Testis (tissue), 2 donors: ENCODE measurements around the gene ACTR1A.

ENCODE experiments used
- CTCF ChIP-seq, 3 experiments: fragments of 450-650 bp in 2 of 3; fragments of 200-600 bp in 1 of 3; sonication (generic) in 1 of 3; IDR thresholded peaks; one replicate each; pipeline ENCODE4 v1.5.1; 2016 to 2019; ENCODE audit warnings: antibody characterized with exemption in 3 of 3, mild to moderate bottlenecking in 2 of 3, moderate library complexity in 1 of 3
- POLR2A ChIP-seq: fragments of 450-650 bp; IDR thresholded peaks from one replicate; pipeline ENCODE4 v1.6.1; 2017; ENCODE audit warnings: antibody characterized with exemption, mild to moderate bottlenecking, moderate library complexity

- TF ChIP-seq CTCF (IDR thresholded peaks at IDR 0.05) (no peak), POLR2A (no peak)
Measured at GRCh38 chr10:102509387-102509786, 6.9 kb upstream of the ACTR1A start.
